Endothelial cell (in vitro differentiated cells): Measurements from ENCODE around the gene OGT. TPM values are rescaled to one million over a fixed set of nuclear protein-coding genes. Genes with fewer than 3 reads are reported as not detected.
A peak's percentile ranks its signal among the peaks of the same experiment; 100 is the strongest.

Source experiments
- DNase-seq: peaks from one replicate; pipeline ENCODE4 v3.0.0; 2021; ENCODE audit warnings: low spot score
- H3K27ac Mint-ChIP-seq: one replicate; pipeline ENCODE4 v1.8.0; 2021; ENCODE audit warnings: mixed read lengths, inconsistent platforms; ENCODE audit not compliant: unreplicated experiment
- H3K27me3 Mint-ChIP-seq: one replicate; pipeline ENCODE4 v1.8.0; 2021; ENCODE audit warnings: mild to moderate bottlenecking, moderate library complexity, mixed read lengths, inconsistent platforms; ENCODE audit not compliant: unreplicated experiment
- H3K36me3 Mint-ChIP-seq: one replicate; pipeline ENCODE4 v1.8.0; 2021; ENCODE audit warnings: mild to moderate bottlenecking, low read depth, mixed read lengths, inconsistent platforms; ENCODE audit not compliant: unreplicated experiment
- H3K4me1 Mint-ChIP-seq: one replicate; pipeline ENCODE4 v1.8.0; 2021; ENCODE audit warnings: mild to moderate bottlenecking, mixed read lengths, inconsistent platforms; ENCODE audit not compliant: unreplicated experiment
- H3K4me3 Mint-ChIP-seq: one replicate; pipeline ENCODE4 v1.8.0; 2021; ENCODE audit warnings: mild to moderate bottlenecking, mixed read lengths, inconsistent platforms; ENCODE audit not compliant: unreplicated experiment
- H3K9me3 Mint-ChIP-seq: one replicate; pipeline ENCODE4 v1.8.0; 2021; ENCODE audit warnings: mixed read lengths, inconsistent platforms; ENCODE audit not compliant: unreplicated experiment
- CTCF ChIP-seq: fragments of 200-600 bp; sonication (generic); IDR thresholded peaks from one replicate; pipeline ENCODE4 v1.5.0; 2021; ENCODE audit warnings: antibody characterized with exemption; ENCODE audit not compliant: unreplicated experiment
- total RNA-seq: library from RNA; stranded (reverse); fragmentation: NEBNext Ultra II Directional; extraction: Animal tissue kit (Norgen Biotek cat#: 25700); gene quantifications from one replicate; pipeline ENCODE4 v1.2.1, GENCODE V29; 2021; ENCODE audit not compliant: unreplicated experiment

OGT gene
- total RNA-seq, 1 donor from 2014 or later, result 139 TPM

GRCh38 chrX:71532078-71532752, 689 bp upstream of the OGT start:
- no peaks in the 10 kb centered on the region for H3K9me3 Mint-ChIP-seq
- H3K4me3 Mint-ChIP-seq, result peak overlapping the region; percentile 99
- peaks cover 3% of the 10 kb centered on the region for H3K36me3 Mint-ChIP-seq
- H3K27me3 Mint-ChIP-seq, result peaks cover 3% of the 10 kb centered on the region
- TF ChIP-seq CTCF, result no peak
- peak overlapping the region; percentile 95 for H3K27ac Mint-ChIP-seq
- H3K4me1 Mint-ChIP-seq, result peaks cover 5% of the 10 kb centered on the region
- DNase-seq, result no peak

GRCh38 chrX:71533516-71533850, 579 bp downstream of the OGT start:
- peak overlapping the region; percentile 99 for H3K4me3 Mint-ChIP-seq
- H3K9me3 Mint-ChIP-seq, result no peaks in the 10 kb centered on the region
- no peak for DNase-seq
- TF ChIP-seq CTCF, result no peak
- peaks cover 3% of the 10 kb centered on the region for H3K27me3 Mint-ChIP-seq
- H3K36me3 Mint-ChIP-seq, result peaks cover 3% of the 10 kb centered on the region
- peaks cover 5% of the 10 kb centered on the region for H3K4me1 Mint-ChIP-seq
- H3K27ac Mint-ChIP-seq, result peak overlapping the region; percentile 95

GRCh38 chrX:71533851-71534561, 1.1 kb downstream of the OGT start:
- Mint-ChIP-seq H3K27me3 (peaks cover 3% of the 10 kb centered on the region), H3K4me1 (peaks cover 5% of the 10 kb centered on the region), H3K4me3 (peak overlapping the region; percentile 99), H3K9me3 (no peaks in the 10 kb centered on the region), H3K36me3 (peaks cover 3% of the 10 kb centered on the region), H3K27ac (peak overlapping the region; percentile 95)
- no peak for TF ChIP-seq CTCF
- DNase-seq, result peak; percentile 35

GRCh38 chrX:71534773-71535544, 2.1 kb downstream of the OGT start:
- H3K27ac Mint-ChIP-seq, result peak overlapping the region; percentile 95
- H3K4me3 Mint-ChIP-seq, result peak overlapping the region; percentile 99
- no peaks in the 10 kb centered on the region for H3K9me3 Mint-ChIP-seq
- H3K4me1 Mint-ChIP-seq, result peaks cover 5% of the 10 kb centered on the region
- no peak for TF ChIP-seq CTCF
- H3K36me3 Mint-ChIP-seq, result no peaks in the 10 kb centered on the region
- H3K27me3 Mint-ChIP-seq, result peaks cover 3% of the 10 kb centered on the region
- no peak for DNase-seq
